ENCODE data around the gene PAF1. TPM values are rescaled to one million over a fixed set of nuclear protein-coding genes. Genes with fewer than 3 reads are reported as not detected.

Gene PAF1
- total and polyA plus RNA-seq, 2 of the 13 experiments (the other 11 are each of a cell fraction or from before 2014, with no cell fraction given), result 30.2 to 31.1 TPM

GRCh38 chr19:39435499-39436349, 44.8 kb upstream of the PAF1 start, which contains the start of gene RPS16 (continued):
- peak; percentile 94 for TF ChIP-seq PHF20 (CRISPR knock-in tag; IDR thresholded peaks at IDR 0.05)
- TF ChIP-seq ZNF547 (CRISPR knock-in tag; IDR thresholded peaks at IDR 0.05), result peak; percentile 71; the same call in 1 of the 2 replicates
- peak; percentile 18; the same call in 1 of the 2 replicates for TF ChIP-seq CTCF (CRISPR knock-in tag; IDR thresholded peaks at IDR 0.05)
- TF ChIP-seq POLR2AphosphoS2 (IDR thresholded peaks at IDR 0.05; ENCODE audit: low read depth, low read length), result peak; percentile 95
- peak; percentile 89 for TF ChIP-seq KLF6 (CRISPR knock-in tag; IDR thresholded peaks at IDR 0.05)
- TF ChIP-seq HDAC2 (CRISPR knock-in tag; IDR thresholded peaks at IDR 0.05), result peak; percentile 87
- TF ChIP-seq THYN1 (CRISPR knock-in tag; IDR thresholded peaks at IDR 0.05; ENCODE audit: borderline replicate concordance, low read depth), result no peak
- 0 out of 2 replicates have a peak, but pooled peaks have one; percentile 47 for TF ChIP-seq GLI4 (CRISPR knock-in tag; IDR thresholded peaks at IDR 0.05; ENCODE audit: borderline replicate concordance)
- TF ChIP-seq ZNF343 (CRISPR knock-in tag; IDR thresholded peaks at IDR 0.05), result peak; percentile 89
- no peak for TF ChIP-seq DNMT3B (CRISPR knock-in tag; conservative IDR thresholded peaks at IDR 0.05)
- TF ChIP-seq ZNF691 (CRISPR knock-in tag; IDR thresholded peaks at IDR 0.05; ENCODE audit: borderline replicate concordance, low read depth), result peak; percentile 89; the same call in 1 of the 2 replicates
- TF ChIP-seq, protein P1, sequence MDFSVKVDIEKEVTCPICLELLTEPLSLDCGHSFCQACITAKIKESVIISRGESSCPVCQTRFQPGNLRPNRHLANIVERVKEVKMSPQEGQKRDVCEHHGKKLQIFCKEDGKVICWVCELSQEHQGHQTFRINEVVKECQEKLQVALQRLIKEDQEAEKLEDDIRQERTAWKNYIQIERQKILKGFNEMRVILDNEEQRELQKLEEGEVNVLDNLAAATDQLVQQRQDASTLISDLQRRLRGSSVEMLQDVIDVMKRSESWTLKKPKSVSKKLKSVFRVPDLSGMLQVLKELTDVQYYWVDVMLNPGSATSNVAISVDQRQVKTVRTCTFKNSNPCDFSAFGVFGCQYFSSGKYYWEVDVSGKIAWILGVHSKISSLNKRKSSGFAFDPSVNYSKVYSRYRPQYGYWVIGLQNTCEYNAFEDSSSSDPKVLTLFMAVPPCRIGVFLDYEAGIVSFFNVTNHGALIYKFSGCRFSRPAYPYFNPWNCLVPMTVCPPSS (IDR thresholded peaks at IDR 0.05), result no peak
- peak; percentile 84; the same call in 1 of the 2 replicates for TF ChIP-seq ARHGAP35 (CRISPR knock-in tag; IDR thresholded peaks at IDR 0.05; ENCODE audit: borderline replicate concordance)
- TF ChIP-seq MTA3 (CRISPR knock-in tag; IDR thresholded peaks at IDR 0.05), result no peak
- TF ChIP-seq RORA (CRISPR knock-in tag; IDR thresholded peaks at IDR 0.05), result no peak
- TF ChIP-seq, protein P2, sequence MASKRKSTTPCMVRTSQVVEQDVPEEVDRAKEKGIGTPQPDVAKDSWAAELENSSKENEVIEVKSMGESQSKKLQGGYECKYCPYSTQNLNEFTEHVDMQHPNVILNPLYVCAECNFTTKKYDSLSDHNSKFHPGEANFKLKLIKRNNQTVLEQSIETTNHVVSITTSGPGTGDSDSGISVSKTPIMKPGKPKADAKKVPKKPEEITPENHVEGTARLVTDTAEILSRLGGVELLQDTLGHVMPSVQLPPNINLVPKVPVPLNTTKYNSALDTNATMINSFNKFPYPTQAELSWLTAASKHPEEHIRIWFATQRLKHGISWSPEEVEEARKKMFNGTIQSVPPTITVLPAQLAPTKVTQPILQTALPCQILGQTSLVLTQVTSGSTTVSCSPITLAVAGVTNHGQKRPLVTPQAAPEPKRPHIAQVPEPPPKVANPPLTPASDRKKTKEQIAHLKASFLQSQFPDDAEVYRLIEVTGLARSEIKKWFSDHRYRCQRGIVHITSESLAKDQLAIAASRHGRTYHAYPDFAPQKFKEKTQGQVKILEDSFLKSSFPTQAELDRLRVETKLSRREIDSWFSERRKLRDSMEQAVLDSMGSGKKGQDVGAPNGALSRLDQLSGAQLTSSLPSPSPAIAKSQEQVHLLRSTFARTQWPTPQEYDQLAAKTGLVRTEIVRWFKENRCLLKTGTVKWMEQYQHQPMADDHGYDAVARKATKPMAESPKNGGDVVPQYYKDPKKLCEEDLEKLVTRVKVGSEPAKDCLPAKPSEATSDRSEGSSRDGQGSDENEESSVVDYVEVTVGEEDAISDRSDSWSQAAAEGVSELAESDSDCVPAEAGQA (IDR thresholded peaks at IDR 0.05; ENCODE audit: low read depth), result no peak
- TF ChIP-seq, protein P2 (CRISPR knock-in tag; IDR thresholded peaks at IDR 0.05; ENCODE audit: borderline replicate concordance), result no peak; the same call in 1 of the 2 replicates
- TF ChIP-seq SATB2 (CRISPR knock-in tag; IDR thresholded peaks at IDR 0.05), result no peak; the same call in 1 of the 2 replicates
- TF ChIP-seq ZFYVE20 (CRISPR knock-in tag; IDR thresholded peaks at IDR 0.05; ENCODE audit: borderline replicate concordance, low read depth), result peak; percentile 83

Measured in HepG2 (cell line).